Caki2 (cell line): ENCODE measurements around the gene BRD3OS. TPM values are rescaled to one million over a fixed set of nuclear protein-coding genes. Genes with fewer than 3 reads are reported as not detected.

Source experiments
- DNase-seq: peaks from one replicate; pipeline ENCODE4 v3.0.0-alpha.2; 2015; ENCODE audit warnings: low read depth
- in situ Hi-C: cut with HindIII; loops from 2 replicates; pipeline ENCODE4 v1.10.0; 2016; ENCODE audit warnings: low sequenced_read_pairs, low pct_unique_long_range_greater_than_20kb, mixed read lengths
- total RNA-seq: library from RNA; depleted of rRNA; stranded (reverse); fragments of >200 nt; shearing (Covaris generic); gene quantifications from 2 replicates; pipeline ENCODE4 v1.2.3, GENCODE V29; 2014; ENCODE audit warnings: low replicate concordance

The BRD3OS gene
- total RNA-seq, 1 experiment from 2014 or later, result 27.1 TPM

DNA sequence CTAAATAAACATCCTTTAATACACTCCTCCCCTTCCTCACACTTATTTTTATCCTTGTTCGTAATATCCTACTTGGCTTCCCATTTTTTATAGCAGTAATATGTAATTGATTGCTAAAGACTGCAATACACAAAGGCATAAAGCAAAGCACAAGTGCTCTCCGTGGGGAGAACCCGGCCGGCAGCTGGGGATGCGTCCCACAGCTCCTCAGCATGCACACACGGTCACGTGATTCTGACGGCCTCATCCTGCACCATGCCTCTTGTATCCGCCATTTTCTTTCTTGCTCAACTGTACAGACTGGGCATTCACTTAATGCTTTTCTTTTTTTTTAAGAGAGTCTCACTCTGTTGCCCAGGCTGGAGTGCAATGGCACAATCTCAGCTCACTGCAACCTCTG is 2.8 kb downstream of the BRD3OS start:
- DNase-seq, result no peak
- in situ Hi-C loops, result no loop called here

- in situ Hi-C loops, result no loop called here
- DNase-seq, result no peak
Observed at GRCh38 chr9:134028575-134029247, 3.4 kb downstream of the BRD3OS start.

DNA sequence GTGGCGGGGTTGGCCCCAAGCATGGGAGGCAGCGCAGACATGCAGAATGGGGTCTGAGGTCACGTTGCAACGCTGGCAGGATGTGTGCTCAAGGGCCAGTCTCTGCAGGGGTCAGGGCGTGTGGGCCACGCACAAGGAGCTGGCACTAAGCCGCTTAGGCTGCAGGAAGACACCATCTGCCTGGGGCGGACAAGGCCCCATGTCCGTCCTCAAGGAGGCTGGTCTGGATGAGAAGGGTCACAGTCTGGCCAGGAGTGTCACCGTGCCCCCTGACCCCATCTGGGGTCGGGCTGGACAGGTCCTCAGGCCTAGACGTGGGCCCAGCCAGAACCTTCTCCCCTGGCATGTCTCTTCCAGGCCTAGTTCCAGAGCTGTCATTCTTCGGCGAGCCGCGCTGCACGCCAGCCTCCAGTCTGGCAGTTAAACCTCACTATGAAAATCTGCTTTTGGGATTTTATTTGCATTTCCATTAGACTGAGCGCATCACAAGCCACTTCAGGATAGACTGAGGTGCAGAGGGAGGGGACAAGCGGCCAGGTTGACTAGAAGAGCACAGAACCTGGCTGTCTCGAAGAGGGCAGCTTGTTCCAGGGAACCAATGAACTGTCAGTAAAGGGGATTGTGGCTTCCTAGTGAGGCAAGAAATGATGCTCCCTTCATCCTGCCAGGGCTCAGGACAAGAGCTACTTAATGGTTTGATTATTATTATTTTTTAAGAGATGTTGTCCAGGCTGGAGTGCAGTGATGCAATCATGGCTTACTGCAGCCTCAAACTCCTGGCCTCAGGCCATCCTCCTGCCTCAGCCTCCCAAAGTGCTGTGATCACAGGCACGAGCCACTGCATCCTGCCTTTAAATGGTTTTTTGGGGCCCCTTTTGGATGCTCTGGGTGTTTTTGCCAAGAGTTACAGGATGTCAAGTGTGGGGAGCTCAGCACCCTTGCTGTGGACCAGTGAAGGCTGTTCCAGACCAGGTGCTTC is 4.3 kb downstream of the BRD3OS start:
- in situ Hi-C loops, result no loop called here
- no peak for DNase-seq

GRCh38 chr9:134030821-134031470 is 5.7 kb downstream of the BRD3OS start:
- DNase-seq, result no peak
- in situ Hi-C loops, result no loop called here

DNA sequence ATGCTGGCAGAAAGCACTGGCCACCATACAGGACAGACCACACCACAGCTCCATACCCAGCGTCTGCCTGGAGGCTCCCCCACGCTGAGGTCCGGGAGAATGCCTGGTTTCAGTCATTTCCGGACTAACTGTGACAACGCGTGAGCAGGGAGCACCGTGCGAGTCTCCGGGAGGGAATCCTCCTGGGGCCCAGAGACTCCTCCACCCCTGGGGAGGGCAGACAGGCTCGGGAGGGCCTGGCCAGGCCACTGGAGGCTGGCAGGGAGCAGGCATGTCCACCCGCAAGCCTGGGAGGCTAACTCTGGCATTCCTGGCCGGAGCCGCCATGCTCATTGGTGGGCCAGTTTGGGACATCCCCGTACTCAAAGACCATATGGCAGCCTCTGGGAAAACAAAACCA is 6.5 kb downstream of the BRD3OS start:
- no peak for DNase-seq
- in situ Hi-C loops, result no loop called here

DNA sequence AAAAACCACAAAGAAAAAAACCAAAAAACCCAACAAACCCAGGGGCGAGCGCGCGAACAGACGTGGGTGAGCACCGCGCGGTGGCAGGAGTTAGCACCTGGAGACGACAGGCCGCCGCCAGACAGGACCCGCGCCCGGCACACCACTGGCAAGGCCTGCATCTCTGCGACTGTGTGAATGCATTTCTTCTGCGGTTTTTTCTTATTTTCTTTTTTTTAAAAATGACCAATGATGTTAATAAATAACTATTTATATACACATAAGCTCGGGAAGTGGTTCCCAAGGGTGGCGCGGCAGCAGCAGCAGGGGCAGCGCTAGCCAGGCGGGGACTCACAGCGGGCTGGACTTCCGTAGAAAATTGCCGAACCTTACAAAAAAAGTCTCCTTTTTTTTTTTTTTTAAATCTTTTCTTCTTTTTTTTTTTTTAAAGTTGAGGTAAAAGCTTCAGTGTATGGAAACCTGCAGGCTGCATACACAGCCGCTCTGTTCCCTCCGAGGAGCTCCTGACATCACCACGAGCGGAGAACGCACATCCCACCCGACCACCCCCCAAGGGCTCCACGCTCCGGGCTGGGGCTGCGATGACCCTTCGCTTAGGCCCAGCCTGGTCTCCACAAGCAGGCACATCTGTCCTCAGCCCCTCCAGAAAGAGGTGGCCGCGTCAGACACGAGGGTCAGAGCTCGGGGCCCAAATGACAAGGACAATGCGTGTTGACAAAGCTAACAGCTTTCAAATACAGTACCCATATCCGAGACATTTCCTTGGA is 7.4 kb downstream of the BRD3OS start:
- in situ Hi-C loops, result no loop called here
- DNase-seq, result no peak

DNA sequence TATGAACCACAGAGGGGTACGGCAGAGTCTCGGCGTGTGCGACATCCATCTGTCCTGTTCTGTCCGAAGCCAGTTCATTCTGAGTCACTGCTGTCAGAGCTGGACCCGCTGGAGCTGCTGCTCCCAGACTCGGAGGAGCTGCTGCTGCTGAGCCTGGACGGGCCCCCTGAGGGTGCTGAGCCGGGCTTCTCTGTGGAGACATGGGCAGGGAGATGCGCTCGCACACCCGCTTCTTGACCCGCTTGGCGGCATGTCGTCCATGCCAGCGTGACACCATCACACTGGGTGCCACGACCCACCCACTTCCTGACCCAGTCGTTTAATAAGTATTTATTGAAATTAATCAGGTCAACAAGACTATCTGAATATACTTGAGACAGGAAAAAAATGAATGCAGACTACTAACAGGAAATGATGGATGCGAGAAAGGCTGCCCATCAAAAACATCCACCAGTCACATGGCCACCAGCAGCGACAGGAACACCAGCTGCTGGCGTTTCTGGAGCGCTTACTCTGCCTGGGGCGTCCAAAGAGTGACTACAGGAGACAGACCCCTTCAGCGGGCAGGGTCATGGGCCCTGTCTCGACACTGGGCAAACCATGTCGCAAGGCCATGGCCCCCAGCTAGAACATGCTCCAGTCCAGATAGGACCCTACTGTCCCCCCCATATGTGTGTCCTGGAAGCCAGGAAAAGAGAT is 8.4 kb downstream of the BRD3OS start:
- in situ Hi-C loops, result no loop called here
- no peak for DNase-seq

DNA sequence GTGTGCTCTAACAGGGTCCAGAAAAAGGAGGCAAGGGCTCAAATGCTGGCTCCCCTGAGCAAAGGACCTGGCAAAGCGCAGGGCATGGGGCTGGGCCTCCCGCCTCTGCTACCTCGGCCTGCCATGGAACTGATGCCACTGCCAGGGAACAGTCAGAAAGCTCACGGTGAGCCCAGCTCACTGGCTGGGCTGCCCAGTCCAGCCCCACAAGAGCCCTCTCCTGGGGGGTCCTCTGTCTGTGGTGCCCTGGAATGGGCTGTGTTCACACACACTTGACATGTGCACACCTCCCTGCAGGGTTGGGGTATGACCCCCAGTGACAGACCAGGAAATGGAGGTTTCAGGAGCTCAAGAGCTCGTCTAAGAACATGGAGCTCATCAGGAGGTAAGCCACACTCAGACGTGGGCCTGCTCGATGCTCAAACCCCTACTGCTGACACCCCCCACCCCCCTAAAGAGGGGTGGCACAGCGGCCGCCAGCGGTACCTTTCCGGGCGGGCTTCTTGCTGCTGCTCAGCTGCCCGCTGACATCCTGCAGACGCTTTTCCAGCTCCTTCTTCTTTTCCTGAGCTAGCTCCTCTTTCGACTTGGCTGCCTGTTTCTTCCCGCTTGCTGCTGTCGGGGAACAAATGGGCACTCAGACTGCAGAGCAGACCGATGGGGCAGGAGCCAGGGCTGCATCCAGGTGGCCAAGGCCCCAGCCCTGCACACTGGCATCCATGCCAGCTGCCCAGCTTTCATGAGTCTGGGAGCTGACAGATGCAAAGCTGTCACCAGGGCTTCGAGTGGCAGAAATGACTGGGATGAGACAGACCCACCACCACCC is 9.1 kb downstream of the BRD3OS start:
- in situ Hi-C loops, result no loop called here

GRCh38 chr9:134035041-134036039 is 10.1 kb downstream of the BRD3OS start:
- in situ Hi-C loops, result no loop called here
- DNase-seq, result no peak

More for the DNA sequence above, 9.1 kb downstream of the BRD3OS start:
- no peak for DNase-seq

- in situ Hi-C loops, result no loop called here
- DNase-seq, result no peak
Observed at GRCh38 chr9:134036130-134036529, 10.8 kb downstream of the BRD3OS start.

DNA sequence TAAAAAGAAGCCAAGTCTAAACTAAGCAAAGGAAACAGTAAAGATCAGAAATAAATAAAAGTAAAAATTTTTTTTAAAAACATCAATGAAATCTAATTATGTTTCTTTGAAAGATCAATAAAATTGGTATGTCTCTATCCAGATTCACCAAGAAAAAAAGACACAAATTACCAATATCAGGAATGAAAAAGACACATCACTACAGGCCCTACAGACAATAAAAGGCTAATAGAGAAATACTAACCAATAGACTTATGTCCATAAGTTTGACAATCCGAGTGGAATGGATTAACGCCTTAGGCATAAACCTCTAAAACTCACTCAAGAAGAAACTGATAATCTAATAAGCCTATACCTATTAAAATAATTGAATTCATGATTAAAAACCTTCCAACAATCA is 12.4 kb downstream of the BRD3OS start:
- in situ Hi-C loops, result no loop called here

DNA sequence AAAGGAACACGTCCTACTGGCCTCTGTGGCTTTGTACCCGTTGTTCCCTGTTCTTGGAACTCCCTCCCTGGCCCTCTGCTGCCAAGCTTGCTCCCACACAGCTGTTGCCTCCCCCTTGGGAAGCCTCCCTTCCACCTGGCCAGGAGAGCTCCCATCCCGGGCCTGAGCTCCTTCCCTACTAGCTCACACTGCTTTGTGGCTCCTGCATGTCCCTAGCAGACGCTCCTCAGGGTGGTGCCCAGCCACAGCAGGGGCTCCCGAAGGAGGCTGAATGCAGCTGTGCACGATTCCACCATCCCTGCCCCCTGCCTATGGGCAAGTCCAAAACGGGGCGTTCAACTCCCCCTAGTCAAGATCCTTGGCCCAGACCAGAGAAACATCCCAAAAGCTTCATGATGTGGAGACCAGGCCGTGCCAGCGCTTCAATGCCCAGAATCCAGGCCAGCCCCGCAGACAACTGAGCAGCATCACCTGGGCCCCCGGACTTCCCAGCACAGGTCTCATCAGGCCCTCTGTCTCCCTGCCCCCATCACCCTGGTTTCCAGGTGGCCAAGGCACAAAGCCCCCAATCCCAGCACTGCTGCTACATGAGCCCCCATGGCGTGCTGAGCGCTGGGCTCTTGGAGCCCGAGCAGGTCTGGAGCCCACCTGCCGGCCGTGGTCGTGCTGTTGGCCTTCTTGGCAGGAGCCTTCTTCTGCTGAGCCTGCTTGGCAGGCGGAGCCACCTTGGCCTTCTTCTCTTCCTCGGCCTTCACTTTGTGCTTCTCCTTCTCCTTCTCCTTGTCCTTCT is 14.3 kb downstream of the BRD3OS start:
- in situ Hi-C loops, result no loop called here
- DNase-seq, result no peak

More for the DNA sequence above, 12.4 kb downstream of the BRD3OS start:
- no peak for DNase-seq

GRCh38 chr9:134040176-134040565 is 14.9 kb downstream of the BRD3OS start:
- no peak for DNase-seq
- in situ Hi-C loops, result no loop called here

- no peak for DNase-seq
- in situ Hi-C loops, result no loop called here
Observed at GRCh38 chr9:134040781-134041648, 15.7 kb downstream of the BRD3OS start.
